IMR-90 (cell line): ENCODE data around the gene TMOD2. TPM values are rescaled to one million over a fixed set of nuclear protein-coding genes. Genes with fewer than 3 reads are reported as not detected.

Experiments used
- ATAC-seq: fragments of 200-7000 bp; cut with Tn5 transposase; 2 replicates; pipeline ENCODE4 v1.9.1; 2020; ENCODE audit warnings: low read depth, mild to moderate bottlenecking, moderate library complexity
- BruUV-seq: library from RNA; stranded (reverse); fragments of 400-500 nt; replicated peaks from 2 replicates; lab custom pipeline; 2021; lab: Mats Ljungman, UMichigan
- CTCF ChIA-PET: fragments of 300-600 bp; formaldehyde crosslinking; extraction: SDS; loops from one replicate; lab custom pipeline; 2021; ENCODE audit warnings: antibody characterized with exemption; lab: Yijun Ruan, JAX
- POLR2A ChIA-PET: fragments of 300-600 bp; sonication (Branson Sonifier 250); formaldehyde crosslinking; loops from one replicate; lab custom pipeline; 2022; ENCODE audit warnings: antibody characterized with exemption; ENCODE audit not compliant: unreplicated experiment; lab: Charles Lee
- DNase-seq: peaks from one replicate; pipeline ENCODE4 v3.0.0; 2013
- H2AFZ ChIP-seq: replicated peaks from 2 replicates; pipeline ENCODE3; 2013; ENCODE audit warnings: low read length, mild to moderate bottlenecking; ENCODE audit not compliant: poor library complexity
- H2AK5ac ChIP-seq: 2 replicates; pipeline ENCODE4 v1.6.1; 2013; ENCODE audit warnings: low read depth, low read length, inconsistent platforms
- H2AK9ac ChIP-seq: replicated peaks from 2 replicates; pipeline ENCODE3; 2013; ENCODE audit warnings: mild to moderate bottlenecking, low read depth, low read length, moderate library complexity; ENCODE audit not compliant: poor library complexity
- H2BK120ac ChIP-seq: 2 replicates; pipeline ENCODE4 v1.6.1; 2013; ENCODE audit warnings: low read depth, low read length, inconsistent platforms
- H2BK15ac ChIP-seq: 3 replicates; pipeline ENCODE4 v1.6.1; 2013; ENCODE audit warnings: low read depth, low read length, inconsistent platforms
- H2BK20ac ChIP-seq: 2 replicates; pipeline ENCODE4 v1.6.1; 2013; ENCODE audit warnings: low read depth, mild to moderate bottlenecking, inconsistent platforms, low read length, moderate library complexity
- H2BK5ac ChIP-seq: 2 replicates; pipeline ENCODE4 v1.6.1; 2013; ENCODE audit warnings: mild to moderate bottlenecking, low read depth, low read length, inconsistent platforms; ENCODE audit not compliant: poor library complexity, severe bottlenecking
- H3K14ac ChIP-seq: replicated peaks from 2 replicates; pipeline ENCODE4 v1.6.1; 2013; ENCODE audit warnings: low read depth, low read length, inconsistent platforms
- H3K18ac ChIP-seq: 2 replicates; pipeline ENCODE4 v1.6.1; 2013; ENCODE audit warnings: low read depth, low read length, control low read depth
- H3K23ac ChIP-seq: 2 replicates; pipeline ENCODE4 v1.6.1; 2013; ENCODE audit warnings: low read depth, low read length, inconsistent platforms
- H3K27ac ChIP-seq: 2 replicates; pipeline ENCODE4 v1.5.1; 2013; ENCODE audit warnings: mild to moderate bottlenecking, control low read depth, low read length; ENCODE audit not compliant: insufficient read depth
- H3K27me3 ChIP-seq: 2 replicates; pipeline ENCODE4 v1.6.1; 2013; ENCODE audit warnings: low read length; ENCODE audit not compliant: control insufficient read depth, insufficient read depth
- H3K36me3 ChIP-seq: 2 replicates; pipeline ENCODE4 v1.6.1; 2013; ENCODE audit warnings: low read length, mixed read lengths; ENCODE audit not compliant: control insufficient read depth, insufficient read depth
- H3K4ac ChIP-seq: 2 replicates; pipeline ENCODE4 v1.6.1; 2013; ENCODE audit warnings: low read depth, low read length, inconsistent platforms
- H3K4me1 ChIP-seq: 2 replicates; pipeline ENCODE4 v1.6.1; 2013; ENCODE audit warnings: low read length, mixed read lengths; ENCODE audit not compliant: control insufficient read depth, insufficient read depth
- H3K4me2 ChIP-seq: 2 replicates; pipeline ENCODE4 v1.6.1; 2013; ENCODE audit warnings: low read depth, mild to moderate bottlenecking, control low read depth, low read length, moderate library complexity
- H3K4me3 ChIP-seq: 2 replicates; pipeline ENCODE4 v1.5.1; 2013; ENCODE audit warnings: low read depth, mild to moderate bottlenecking, control low read depth, low read length, moderate library complexity; ENCODE audit not compliant: insufficient read depth
- H3K56ac ChIP-seq: 2 replicates; pipeline ENCODE4 v1.6.1; 2013; ENCODE audit warnings: low read length, inconsistent platforms; ENCODE audit not compliant: insufficient read depth; ENCODE audit errors: extremely low read depth
- H3K79me1 ChIP-seq, 2 experiments: 2 replicates each; pipeline ENCODE4 v1.6.1; 2013; ENCODE audit warnings: low read length in 2 of 2, inconsistent platforms in 1 of 2, low read depth in 1 of 2
- H3K9ac ChIP-seq: 2 replicates; pipeline ENCODE4 v1.6.1; 2013; ENCODE audit warnings: low read depth, low read length, control low read depth
- H3K9me1 ChIP-seq: 2 replicates; pipeline ENCODE4 v1.6.1; 2013; ENCODE audit warnings: low read length, inconsistent platforms; ENCODE audit not compliant: insufficient read depth
- H3K9me3 ChIP-seq: 2 replicates; pipeline ENCODE4 v1.6.1; 2013; ENCODE audit warnings: low read length; ENCODE audit not compliant: control insufficient read depth, insufficient read depth
- H4K20me1 ChIP-seq: 2 replicates; pipeline ENCODE4 v1.6.1; 2013; ENCODE audit warnings: low read length, inconsistent platforms; ENCODE audit not compliant: insufficient read depth
- H4K5ac ChIP-seq: 2 replicates; pipeline ENCODE4 v1.6.1; 2013; ENCODE audit warnings: mild to moderate bottlenecking, low read depth, low read length, control low read depth
- H4K8ac ChIP-seq, 2 experiments: 2 replicates each; pipeline ENCODE4 v1.6.1; 2013; ENCODE audit warnings: low read depth in 2 of 2, low read length in 2 of 2, control low read depth in 1 of 2, inconsistent platforms in 1 of 2
- H4K91ac ChIP-seq: 2 replicates; pipeline ENCODE4 v1.6.1; 2013; ENCODE audit warnings: low read depth, low read length, inconsistent platforms; ENCODE audit not compliant: insufficient read depth
- BHLHE40 ChIP-seq: fragments of 150-350 bp; IDR thresholded peaks from 2 replicates; pipeline ENCODE4 v1.6.1; 2016; ENCODE audit warnings: mild to moderate bottlenecking, low read depth, low read length
- CEBPB ChIP-seq: IDR thresholded peaks from 2 replicates; pipeline ENCODE4 v1.6.1; 2012; ENCODE audit warnings: low read depth, low read length, improper control_type of control experiment
- MAZ ChIP-seq: IDR thresholded peaks from 2 replicates; pipeline ENCODE4 v1.6.1; 2012; ENCODE audit warnings: low read depth, mild to moderate bottlenecking, low read length, improper control_type of control experiment, moderate library complexity, borderline replicate concordance
- MXI1 ChIP-seq: IDR thresholded peaks from 2 replicates; pipeline ENCODE4 v1.6.1; 2012; ENCODE audit warnings: low read depth, mild to moderate bottlenecking, low read length, moderate library complexity, borderline replicate concordance
- NFE2L2 ChIP-seq: fragments of 150-350 bp; IDR thresholded peaks from 2 replicates; pipeline ENCODE4 v1.6.1; 2016; ENCODE audit warnings: low read depth, mild to moderate bottlenecking, low read length
- POLR2A ChIP-seq: IDR thresholded peaks from 2 replicates; pipeline ENCODE4 v1.6.1; 2012; ENCODE audit warnings: mild to moderate bottlenecking, low read depth, low read length
- RCOR1 ChIP-seq: IDR thresholded peaks from 2 replicates; pipeline ENCODE4 v1.6.1; 2012; ENCODE audit warnings: mild to moderate bottlenecking, low read length, improper control_type of control experiment; ENCODE audit not compliant: insufficient replicate concordance
- SMC3 ChIP-seq: fragments of 150-350 bp; IDR thresholded peaks from 2 replicates; pipeline ENCODE4 v1.6.1; 2016; ENCODE audit warnings: low read depth, mild to moderate bottlenecking, antibody characterized with exemption, low read length, moderate library complexity
- WGBS, 2 experiments: methylation state at CpG; one replicate each; pipeline versions ENCODE4 v1.1.5 to v1.1.7; 2013; ENCODE audit warnings: missing lambda C conversion rate in 2 of 2; ENCODE audit not compliant: insufficient read length in 1 of 2; ENCODE audit errors: extremely low coverage in 2 of 2; 5-methylcytosine and 5-hydroxymethylcytosine counted together
- dilution Hi-C: fragments of 300-500 bp; cut with HindIII; formaldehyde crosslinking; loops from one replicate; pipeline ENCODE4 v1.14.3; 2018; ENCODE audit warnings: low sequenced_read_pairs; ENCODE audit not compliant: unreplicated experiment
- in situ Hi-C: fragments of 300-500 bp; cut with MboI; formaldehyde crosslinking; loops from 3 replicates; pipeline ENCODE4 v1.14.3; 2019; ENCODE audit warnings: low sequenced_read_pairs, inconsistent platforms, mixed read lengths
- intact Hi-C: fragments of 100-400 bp; cut with micrococcal nuclease; formaldehyde crosslinking; loops from 2 replicates; pipeline ENCODE4 v1.10.0; 2022
- polyA plus RNA-seq, 3 experiments: library from polyadenylated mRNA; depleted of rRNA; stranded (reverse); fragments of >200 nt; gene quantifications; 2 replicates each; pipeline ENCODE4 v1.2.3, GENCODE V29; 2012; ENCODE audit warnings: low replicate concordance in 1 of 3
- total RNA-seq: library from RNA; depleted of rRNA; stranded (reverse); fragments of >200 nt; gene quantifications from 2 replicates; pipeline ENCODE4 v1.2.3, GENCODE V29; 2012
- TF ChIP-seq, protein P1 (sequence below): conservative IDR thresholded peaks from 2 replicates; pipeline ENCODE4 v1.5.1; 2012; ENCODE audit warnings: mild to moderate bottlenecking, low read depth, low read length, improper control_type of control experiment

Gene TMOD2
- total and polyA plus RNA-seq, 2 of the 4 experiments (the other 2 are of a cell fraction) = 2.8 to 5.4 TPM

DNA sequence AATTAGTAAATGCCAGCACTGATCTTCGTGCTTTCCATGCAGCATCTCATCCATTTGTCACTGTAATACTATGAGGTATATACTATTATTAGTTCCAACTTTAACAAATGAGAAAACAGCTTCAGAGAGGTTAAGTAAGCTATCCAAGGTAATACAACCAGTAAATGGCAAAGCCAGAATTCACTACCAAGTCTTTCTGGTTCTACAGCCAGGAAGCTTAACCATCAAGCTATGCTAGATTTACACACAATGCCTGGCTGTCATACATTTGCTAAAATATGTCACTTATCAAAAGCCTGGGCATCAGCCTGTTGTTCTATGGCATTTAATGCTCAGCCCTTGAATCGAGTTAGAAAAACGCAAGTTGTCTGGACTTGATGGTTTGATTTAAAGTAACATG lies 32.6 kb downstream of the TMOD2 start:
- Histone ChIP-seq H2AFZ (no peak overlapping the region), H4K8ac (no peak overlapping the region), H3K4me1 (no peaks in the 10 kb centered on the region), H3K36me3 (peaks cover 5% of the 10 kb centered on the region; the same call in 1 of the 2 replicates), H3K27ac (no peak overlapping the region), H2AK5ac (no peak overlapping the region), H4K5ac (no peak overlapping the region), H3K18ac (no peak overlapping the region), H3K14ac (no peak overlapping the region), H3K27me3 (no peaks in the 10 kb centered on the region), H3K4ac (no peak overlapping the region), H2AK9ac (no peak overlapping the region), H4K91ac (no peak overlapping the region), H2BK15ac (no peak overlapping the region), H2BK20ac (no peak overlapping the region), H2BK5ac (no peak overlapping the region), H2BK120ac (no peak overlapping the region), H3K23ac (no peak overlapping the region), H3K56ac (no peak overlapping the region), H4K20me1 (no peaks in the 10 kb centered on the region), H3K9ac (no peak overlapping the region), H3K9me3 (no peaks in the 10 kb centered on the region), H3K9me1 (no peaks in the 10 kb centered on the region), H3K4me2 (no peak overlapping the region), H3K4me3 (no peak overlapping the region), H3K79me1 (no peaks in the 10 kb centered on the region)
- DNase-seq (no peak), ATAC-seq (no peak)
- dilution Hi-C loops = no loop called here
- CTCF ChIA-PET = interaction anchor here (1.0 kb wide), 1 partner anchor 134 kb away, joined by 5 read pairs; no protein-coding TSS in a partner anchor
- no CpG with 5 or more reads among the region's 3 CpGs for WGBS, 2 experiments
- BruUV-seq = no TSS peak
- POLR2A ChIA-PET = no interaction called here
- TF ChIP-seq NFE2L2 (no peak), BHLHE40 (no peak), SMC3 (no peak), POLR2A (no peak), CEBPB (no peak), RCOR1 (no peak), MXI1 (no peak), MAZ (no peak)
- TF ChIP-seq, protein P1, sequence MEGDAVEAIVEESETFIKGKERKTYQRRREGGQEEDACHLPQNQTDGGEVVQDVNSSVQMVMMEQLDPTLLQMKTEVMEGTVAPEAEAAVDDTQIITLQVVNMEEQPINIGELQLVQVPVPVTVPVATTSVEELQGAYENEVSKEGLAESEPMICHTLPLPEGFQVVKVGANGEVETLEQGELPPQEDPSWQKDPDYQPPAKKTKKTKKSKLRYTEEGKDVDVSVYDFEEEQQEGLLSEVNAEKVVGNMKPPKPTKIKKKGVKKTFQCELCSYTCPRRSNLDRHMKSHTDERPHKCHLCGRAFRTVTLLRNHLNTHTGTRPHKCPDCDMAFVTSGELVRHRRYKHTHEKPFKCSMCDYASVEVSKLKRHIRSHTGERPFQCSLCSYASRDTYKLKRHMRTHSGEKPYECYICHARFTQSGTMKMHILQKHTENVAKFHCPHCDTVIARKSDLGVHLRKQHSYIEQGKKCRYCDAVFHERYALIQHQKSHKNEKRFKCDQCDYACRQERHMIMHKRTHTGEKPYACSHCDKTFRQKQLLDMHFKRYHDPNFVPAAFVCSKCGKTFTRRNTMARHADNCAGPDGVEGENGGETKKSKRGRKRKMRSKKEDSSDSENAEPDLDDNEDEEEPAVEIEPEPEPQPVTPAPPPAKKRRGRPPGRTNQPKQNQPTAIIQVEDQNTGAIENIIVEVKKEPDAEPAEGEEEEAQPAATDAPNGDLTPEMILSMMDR = no peak
- intact Hi-C loops = loop anchor here (10.0 kb wide), 1 partner anchor 441 kb away; no protein-coding TSS in a partner anchor
- in situ Hi-C loops = no loop called here
